ENCODE measurements around the gene EHMT1. TPM values are rescaled to one million over a fixed set of nuclear protein-coding genes. Genes with fewer than 3 reads are reported as not detected.

The EHMT1 gene
- total RNA-seq, 1 donor from 2014 or later = 96.5 TPM

DNA sequence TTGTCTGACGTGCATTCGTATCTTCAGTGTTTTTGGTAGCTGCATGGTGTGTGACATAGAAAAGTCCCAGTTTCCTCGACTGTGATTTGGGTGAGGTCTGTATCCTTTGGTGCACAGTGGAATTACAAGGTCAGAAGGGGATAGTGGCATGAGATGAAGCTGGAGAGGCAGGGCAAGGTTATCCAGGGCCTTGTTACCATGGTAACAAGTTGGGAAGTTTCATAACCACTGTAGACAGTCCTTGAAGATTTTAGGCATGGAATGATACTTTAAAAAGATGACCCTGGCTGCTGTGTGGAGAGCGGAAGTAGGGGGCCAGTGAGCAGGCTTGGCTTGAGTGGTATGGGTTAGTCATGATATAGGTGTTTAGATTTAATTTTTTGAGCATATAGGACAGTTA, 11.9 kb downstream of the EHMT1 start:
- intact Hi-C loops (cut with micrococcal nuclease) = no loop called here
- no peak overlapping the region for H3K4me3 Mint-ChIP-seq (ENCODE audit: low read depth)

GRCh38 chr9:137631345-137632229, 12.8 kb downstream of the EHMT1 start:
- Mint-ChIP-seq H3K27me3 (ENCODE audit: low read depth) (no peaks in the 10 kb centered on the region), H3K36me3 (ENCODE audit: low read depth) (peaks cover 23% of the 10 kb centered on the region), H3K9me3 (no peaks in the 10 kb centered on the region), H3K4me3 (ENCODE audit: low read depth) (no peak overlapping the region), H3K27ac (no peak overlapping the region), H3K4me1 (ENCODE audit: low read depth) (peaks cover 22% of the 10 kb centered on the region)
- no peak for DNase-seq (ENCODE audit: low spot score)
- intact Hi-C loops (cut with micrococcal nuclease) = no loop called here

More for the DNA sequence above, 11.9 kb downstream of the EHMT1 start:
- H3K27ac Mint-ChIP-seq = peak overlapping the region; percentile 29
- H3K36me3 Mint-ChIP-seq (ENCODE audit: low read depth) = peaks cover 26% of the 10 kb centered on the region
- H3K9me3 Mint-ChIP-seq = no peaks in the 10 kb centered on the region
- H3K27me3 Mint-ChIP-seq (ENCODE audit: low read depth) = no peaks in the 10 kb centered on the region
- peaks cover 24% of the 10 kb centered on the region for H3K4me1 Mint-ChIP-seq (ENCODE audit: low read depth)
- DNase-seq (ENCODE audit: low spot score) = no peak

DNA sequence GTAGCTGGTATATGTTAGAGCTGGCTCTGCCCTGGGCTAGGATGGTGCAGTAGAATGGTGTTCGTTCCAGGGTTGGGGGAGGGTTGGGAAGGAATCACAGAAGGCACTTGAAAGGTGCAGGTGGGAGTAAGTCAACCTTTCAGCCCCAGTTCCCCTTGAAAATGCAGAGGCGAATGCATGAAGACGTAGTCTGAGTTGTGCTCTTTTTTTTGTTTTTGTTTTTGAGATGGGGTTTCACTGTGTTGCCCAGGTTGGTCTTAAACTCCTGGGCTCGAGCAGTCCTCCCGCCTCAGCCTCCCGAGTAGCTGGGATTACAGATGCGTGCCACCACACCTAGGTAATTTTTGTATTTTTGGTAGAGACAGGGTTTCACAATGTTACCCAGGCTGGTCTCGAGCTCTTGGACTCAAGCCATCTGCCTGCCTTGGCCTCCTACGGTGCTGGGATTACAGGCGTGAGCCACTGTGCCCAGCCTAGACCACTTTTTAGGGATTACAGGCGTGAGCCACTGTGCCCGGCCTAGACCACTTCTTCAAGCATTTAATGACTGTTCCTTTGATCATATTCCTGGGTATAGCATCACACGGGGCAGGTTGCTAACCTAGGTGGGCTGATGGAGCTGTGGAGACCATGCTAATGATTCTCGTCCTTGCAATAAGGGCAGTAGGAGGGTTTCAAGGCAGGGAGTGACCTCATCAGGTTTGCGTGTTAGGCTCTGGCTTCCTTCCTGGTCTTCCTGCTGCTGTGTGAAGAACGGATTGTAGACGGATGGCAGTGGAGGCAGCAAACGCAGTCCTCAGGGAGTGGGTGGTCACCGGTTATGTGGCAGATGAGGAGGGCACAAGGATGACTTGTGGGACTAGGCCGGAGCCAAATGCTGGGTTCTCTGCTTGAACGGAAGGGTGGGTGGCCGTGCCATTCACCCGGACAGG, 13.7 kb downstream of the EHMT1 start:
- Mint-ChIP-seq H3K9me3 (no peaks in the 10 kb centered on the region), H3K27me3 (ENCODE audit: low read depth) (no peaks in the 10 kb centered on the region), H3K27ac (peak overlapping the region; percentile 19), H3K4me1 (ENCODE audit: low read depth) (peaks cover 22% of the 10 kb centered on the region), H3K4me3 (ENCODE audit: low read depth) (no peak overlapping the region), H3K36me3 (ENCODE audit: low read depth) (peaks cover 23% of the 10 kb centered on the region)
- no peak for DNase-seq (ENCODE audit: low spot score)
- intact Hi-C loops (cut with micrococcal nuclease) = no loop called here

DNA sequence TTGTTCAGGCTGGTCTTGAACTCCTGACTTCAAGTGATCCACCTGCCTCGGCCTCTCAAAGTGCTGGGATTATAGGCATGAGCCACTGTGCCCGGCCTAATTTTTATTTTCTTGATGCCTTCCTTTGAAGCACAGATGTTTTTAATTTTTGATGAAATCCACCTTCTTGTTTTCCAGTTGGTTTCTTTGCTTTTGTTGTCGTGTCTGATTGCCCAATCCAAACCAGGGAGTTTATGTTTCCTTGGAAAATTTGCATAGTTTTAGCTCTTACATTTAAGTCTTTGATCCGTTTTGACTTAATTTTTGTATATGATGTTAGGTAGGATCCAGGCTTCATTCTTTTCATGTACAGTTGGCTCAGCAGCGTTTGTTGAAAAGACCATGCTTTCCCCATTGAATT, 15.2 kb downstream of the EHMT1 start:
- Mint-ChIP-seq H3K4me1 (ENCODE audit: low read depth) (peaks cover 15% of the 10 kb centered on the region), H3K27ac (no peak overlapping the region), H3K36me3 (ENCODE audit: low read depth) (peaks cover 21% of the 10 kb centered on the region), H3K27me3 (ENCODE audit: low read depth) (no peaks in the 10 kb centered on the region), H3K4me3 (ENCODE audit: low read depth) (no peak overlapping the region), H3K9me3 (no peaks in the 10 kb centered on the region)
- intact Hi-C loops (cut with micrococcal nuclease) = no loop called here
- no peak for DNase-seq (ENCODE audit: low spot score)

GRCh38 chr9:137638680-137639079, 19.9 kb downstream of the EHMT1 start:
- Mint-ChIP-seq H3K9me3 (no peaks in the 10 kb centered on the region), H3K27ac (peak overlapping the region; percentile 85), H3K36me3 (ENCODE audit: low read depth) (peaks cover 37% of the 10 kb centered on the region), H3K4me1 (ENCODE audit: low read depth) (peaks cover 17% of the 10 kb centered on the region), H3K4me3 (ENCODE audit: low read depth) (peak overlapping the region; percentile 52), H3K27me3 (ENCODE audit: low read depth) (no peaks in the 10 kb centered on the region)
- DNase-seq (ENCODE audit: low spot score) = no peak
- intact Hi-C loops (cut with micrococcal nuclease) = no loop called here

- Mint-ChIP-seq H3K4me3 (ENCODE audit: low read depth) (peak overlapping the region; percentile 75), H3K4me1 (ENCODE audit: low read depth) (peaks cover 18% of the 10 kb centered on the region), H3K9me3 (no peaks in the 10 kb centered on the region), H3K27ac (peak overlapping the region; percentile 85), H3K36me3 (ENCODE audit: low read depth) (peaks cover 37% of the 10 kb centered on the region), H3K27me3 (ENCODE audit: low read depth) (no peaks in the 10 kb centered on the region)
- intact Hi-C loops (cut with micrococcal nuclease) = no loop called here
- no peak for DNase-seq (ENCODE audit: low spot score)
These were observed 20.7 kb downstream of the EHMT1 start for GRCh38 chr9:137639303-137640051.

DNA sequence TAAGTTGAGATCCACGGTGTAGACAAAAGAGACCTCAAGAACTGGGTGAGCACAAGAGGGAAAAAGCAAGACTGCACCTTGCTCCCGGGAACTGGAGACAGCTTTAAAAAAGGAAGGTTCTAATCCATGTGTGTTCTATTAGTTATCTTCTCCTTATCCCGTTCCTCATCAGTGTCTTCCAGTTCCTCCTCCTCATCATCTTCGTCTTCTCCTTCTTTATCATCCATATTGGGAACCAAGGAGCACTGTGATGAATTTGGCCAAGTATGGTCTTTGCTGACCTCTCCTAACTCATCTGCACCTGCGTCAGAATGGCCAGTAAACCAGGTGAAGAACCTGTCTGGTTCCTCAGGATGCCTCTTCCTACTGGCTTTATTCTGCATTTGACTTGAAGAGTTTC, 22.1 kb downstream of the EHMT1 start:
- H3K4me1 Mint-ChIP-seq (ENCODE audit: low read depth) = peaks cover 18% of the 10 kb centered on the region
- no peaks in the 10 kb centered on the region for H3K27me3 Mint-ChIP-seq (ENCODE audit: low read depth)
- DNase-seq (ENCODE audit: low spot score) = no peak
- peak overlapping the region; percentile 34 for H3K27ac Mint-ChIP-seq
- no peak overlapping the region for H3K4me3 Mint-ChIP-seq (ENCODE audit: low read depth)
- H3K9me3 Mint-ChIP-seq = no peaks in the 10 kb centered on the region
- H3K36me3 Mint-ChIP-seq (ENCODE audit: low read depth) = peaks cover 40% of the 10 kb centered on the region
- intact Hi-C loops (cut with micrococcal nuclease) = no loop called here

GRCh38 chr9:137642118-137642601, 23.4 kb downstream of the EHMT1 start:
- no peak overlapping the region for H3K4me3 Mint-ChIP-seq (ENCODE audit: low read depth)
- peaks cover 25% of the 10 kb centered on the region for H3K4me1 Mint-ChIP-seq (ENCODE audit: low read depth)
- no peak overlapping the region for H3K27ac Mint-ChIP-seq
- no peaks in the 10 kb centered on the region for H3K27me3 Mint-ChIP-seq (ENCODE audit: low read depth)
- peaks cover 51% of the 10 kb centered on the region for H3K36me3 Mint-ChIP-seq (ENCODE audit: low read depth)
- intact Hi-C loops (cut with micrococcal nuclease) = no loop called here
- H3K9me3 Mint-ChIP-seq = no peaks in the 10 kb centered on the region
- DNase-seq (ENCODE audit: low spot score) = no peak

DNA sequence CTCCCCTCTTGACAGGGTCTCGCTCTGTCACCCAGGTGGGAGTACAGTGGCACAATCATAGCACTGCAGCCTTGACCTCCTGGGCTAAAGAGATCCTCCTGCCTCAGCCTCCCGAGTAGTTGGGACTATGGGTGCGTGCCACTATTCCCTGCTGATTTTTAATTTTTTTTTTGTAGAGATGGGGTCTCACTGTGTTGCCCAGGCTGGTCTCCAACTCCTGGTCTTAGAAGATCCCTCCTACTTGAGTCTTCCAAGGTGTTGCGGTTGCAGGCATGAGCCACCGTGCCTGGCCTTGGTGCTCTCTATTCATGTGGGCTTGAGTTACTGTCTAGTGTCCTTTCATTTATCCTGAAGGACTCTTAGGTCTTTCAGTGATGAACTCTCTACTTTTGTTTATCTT, 24.1 kb downstream of the EHMT1 start:
- Mint-ChIP-seq H3K9me3 (no peaks in the 10 kb centered on the region), H3K4me1 (ENCODE audit: low read depth) (peaks cover 28% of the 10 kb centered on the region), H3K27me3 (ENCODE audit: low read depth) (no peaks in the 10 kb centered on the region), H3K27ac (no peak overlapping the region), H3K36me3 (ENCODE audit: low read depth) (peaks cover 50% of the 10 kb centered on the region), H3K4me3 (ENCODE audit: low read depth) (no peak overlapping the region)
- DNase-seq (ENCODE audit: low spot score) = no peak
- intact Hi-C loops (cut with micrococcal nuclease) = no loop called here

- H3K4me3 Mint-ChIP-seq (ENCODE audit: low read depth) = no peak overlapping the region
- peaks cover 53% of the 10 kb centered on the region for H3K36me3 Mint-ChIP-seq (ENCODE audit: low read depth)
- intact Hi-C loops (cut with micrococcal nuclease) = no loop called here
These were observed 25.1 kb downstream of the EHMT1 start for GRCh38 chr9:137643921-137644320.

GRCh38 chr9:137645211-137645610, 26.4 kb downstream of the EHMT1 start:
- Mint-ChIP-seq H3K27me3 (ENCODE audit: low read depth) (no peaks in the 10 kb centered on the region), H3K27ac (no peak overlapping the region), H3K9me3 (no peaks in the 10 kb centered on the region), H3K36me3 (ENCODE audit: low read depth) (peaks cover 50% of the 10 kb centered on the region), H3K4me3 (ENCODE audit: low read depth) (no peak overlapping the region), H3K4me1 (ENCODE audit: low read depth) (peaks cover 22% of the 10 kb centered on the region)
- intact Hi-C loops (cut with micrococcal nuclease) = no loop called here
- DNase-seq (ENCODE audit: low spot score) = no peak

More at GRCh38 chr9:137643921-137644320, 25.1 kb downstream of the EHMT1 start:
- H3K27me3 Mint-ChIP-seq (ENCODE audit: low read depth) = no peaks in the 10 kb centered on the region
- H3K4me1 Mint-ChIP-seq (ENCODE audit: low read depth) = peaks cover 26% of the 10 kb centered on the region
- DNase-seq (ENCODE audit: low spot score) = no peak
- no peaks in the 10 kb centered on the region for H3K9me3 Mint-ChIP-seq
- H3K27ac Mint-ChIP-seq = no peak overlapping the region

DNA sequence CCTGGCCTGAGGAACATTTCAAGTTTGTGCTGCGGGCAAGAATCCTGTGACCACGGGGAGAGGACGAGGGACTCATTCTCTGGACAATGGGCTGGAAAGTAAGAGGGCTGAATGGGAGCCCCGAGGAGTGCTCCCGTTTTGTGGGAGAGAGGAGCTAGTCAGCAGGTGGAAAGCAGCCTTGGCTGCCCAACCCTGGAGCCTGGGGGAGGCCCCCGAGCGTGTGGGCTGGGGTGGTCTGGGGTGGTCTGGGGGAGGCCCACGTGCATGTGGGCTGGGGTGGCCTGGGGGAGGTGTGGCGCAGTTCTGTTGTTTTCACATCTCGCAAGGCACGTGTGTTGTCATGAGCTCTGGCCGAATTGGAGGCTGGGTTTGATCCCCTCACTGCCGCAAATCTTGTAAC, 27.5 kb downstream of the EHMT1 start:
- intact Hi-C loops (cut with micrococcal nuclease) = no loop called here
- Mint-ChIP-seq H3K4me1 (ENCODE audit: low read depth) (peaks cover 22% of the 10 kb centered on the region), H3K27ac (no peak overlapping the region), H3K27me3 (ENCODE audit: low read depth) (no peaks in the 10 kb centered on the region), H3K36me3 (ENCODE audit: low read depth) (peaks cover 53% of the 10 kb centered on the region), H3K4me3 (ENCODE audit: low read depth) (no peak overlapping the region), H3K9me3 (no peaks in the 10 kb centered on the region)
- no peak for DNase-seq (ENCODE audit: low spot score)

All from activated T-helper 2 cell treated with anti-CD3 and anti-CD28 coated beads, Interferon-gamma antibody, Interleukin-2, Interleukin-4, amounts not matched to agents 10 μg/mL and 5 μg/mL and 100 μg/mL, durations not matched to agents 14 hours and 24 hours and 36 hours (primary cell).